OCI-LY3 (cell line): ENCODE measurements around the gene AREL1.

Source experiments
- EZH2phosphoT487 ChIP-seq: fragments of 200-600 bp; shearing (Covaris generic); IDR thresholded peaks from 2 replicates; pipeline ENCODE4 v1.6.1; 2018; ENCODE audit warnings: antibody characterized with exemption, mixed run types, low read depth
- TF ChIP-seq, protein P1 (sequence below): fragments of 200-600, 300-600 bp; sonication (generic); IDR thresholded peaks from 2 replicates; pipeline ENCODE4 v1.5.1; 2014; ENCODE audit warnings: antibody characterized with exemption, low read length, low read depth

DNA sequence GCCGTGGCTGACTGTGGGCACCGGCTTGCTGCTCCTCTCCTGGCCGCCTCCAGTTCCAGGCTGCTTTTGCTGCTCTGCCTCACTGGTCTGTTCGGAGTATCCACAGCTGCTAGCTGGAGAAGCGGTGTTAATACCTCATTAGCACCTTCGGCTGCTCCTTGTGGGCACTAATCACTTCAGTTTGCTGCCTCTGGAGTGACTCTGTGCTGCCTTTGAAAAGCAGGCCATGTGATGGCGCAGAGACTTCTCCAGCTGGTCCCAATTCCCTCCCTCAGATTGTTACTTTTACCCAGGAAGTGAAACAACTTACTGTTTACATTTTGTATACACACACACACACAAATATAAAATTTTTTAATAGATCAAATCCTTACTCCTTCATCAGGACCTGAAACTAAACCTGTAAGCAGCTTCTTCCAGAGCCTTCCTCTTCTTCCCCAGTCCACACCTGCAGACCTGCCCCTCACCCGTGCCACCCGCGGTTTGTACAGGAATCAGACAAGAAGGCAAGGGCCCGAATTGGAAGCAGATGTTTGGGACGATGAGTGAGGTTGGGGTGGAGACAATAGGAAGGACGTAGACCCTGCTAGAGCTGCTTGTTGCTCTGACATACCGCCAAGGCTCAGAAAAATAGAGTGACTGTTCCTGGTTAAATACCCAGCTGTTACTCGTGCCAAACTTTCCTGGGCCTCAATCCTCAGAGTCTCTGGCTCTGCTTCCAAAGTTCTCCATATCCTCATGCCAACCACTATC lies 59.3 kb downstream of the AREL1 start:
- TF ChIP-seq, protein P1, sequence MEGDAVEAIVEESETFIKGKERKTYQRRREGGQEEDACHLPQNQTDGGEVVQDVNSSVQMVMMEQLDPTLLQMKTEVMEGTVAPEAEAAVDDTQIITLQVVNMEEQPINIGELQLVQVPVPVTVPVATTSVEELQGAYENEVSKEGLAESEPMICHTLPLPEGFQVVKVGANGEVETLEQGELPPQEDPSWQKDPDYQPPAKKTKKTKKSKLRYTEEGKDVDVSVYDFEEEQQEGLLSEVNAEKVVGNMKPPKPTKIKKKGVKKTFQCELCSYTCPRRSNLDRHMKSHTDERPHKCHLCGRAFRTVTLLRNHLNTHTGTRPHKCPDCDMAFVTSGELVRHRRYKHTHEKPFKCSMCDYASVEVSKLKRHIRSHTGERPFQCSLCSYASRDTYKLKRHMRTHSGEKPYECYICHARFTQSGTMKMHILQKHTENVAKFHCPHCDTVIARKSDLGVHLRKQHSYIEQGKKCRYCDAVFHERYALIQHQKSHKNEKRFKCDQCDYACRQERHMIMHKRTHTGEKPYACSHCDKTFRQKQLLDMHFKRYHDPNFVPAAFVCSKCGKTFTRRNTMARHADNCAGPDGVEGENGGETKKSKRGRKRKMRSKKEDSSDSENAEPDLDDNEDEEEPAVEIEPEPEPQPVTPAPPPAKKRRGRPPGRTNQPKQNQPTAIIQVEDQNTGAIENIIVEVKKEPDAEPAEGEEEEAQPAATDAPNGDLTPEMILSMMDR, result no peak
- TF ChIP-seq EZH2phosphoT487, result no peak
